HEK293 (cell line): ENCODE measurements around the gene GOLGA6C.

Source experiments
- CTCF ChIA-PET: fragments of 350-600 bp; formaldehyde crosslinking; extraction: SDS; loops from one replicate; lab custom pipeline; 2021; ENCODE audit warnings: antibody characterized with exemption; lab: Yijun Ruan, JAX
- POLR2A ChIA-PET: fragments of 300-600 bp; formaldehyde crosslinking; extraction: SDS; loops from one replicate; lab custom pipeline; 2020; ENCODE audit warnings: antibody characterized with exemption, inconsistent platforms; lab: Yijun Ruan, JAX
- H3K27ac ChIP-seq: fragments of 200-500 bp; sonication (Bioruptor generic); 2 replicates; pipeline ENCODE4 v1.5.1; 2014; ENCODE audit warnings: low read depth, low read length, control low read depth, inconsistent platforms; ENCODE audit errors: extremely low read depth
- H3K36me3 ChIP-seq, 2 experiments: fragments of 200-500 bp in 1 of 2; sonication (Bioruptor generic) in 1 of 2; 1 replicate in 1 of 2; 2 replicates in 1 of 2; pipeline ENCODE4 v1.5.1; 2014 to 2017; ENCODE audit warnings: inconsistent platforms in 2 of 2, low read length in 2 of 2; ENCODE audit not compliant: control insufficient read depth in 2 of 2, insufficient read depth in 1 of 2
- H3K4me1 ChIP-seq: fragments of 200-500 bp; sonication (Bioruptor generic); 2 replicates; pipeline ENCODE4 v1.5.1; 2014; ENCODE audit warnings: mild to moderate bottlenecking, low read length, inconsistent platforms; ENCODE audit not compliant: control insufficient read depth, insufficient read depth
- H3K4me3 ChIP-seq: 2 replicates; pipeline ENCODE4 v1.5.1; 2011; ENCODE audit warnings: low read depth, mild to moderate bottlenecking, control low read depth, low read length, moderate library complexity
- H3K9me3 ChIP-seq: fragments of 200-500 bp; sonication (Bioruptor generic); 2 replicates; pipeline ENCODE4 v1.5.1; 2014; ENCODE audit warnings: low read depth, low read length, inconsistent platforms; ENCODE audit not compliant: control insufficient read depth, insufficient read depth
- GFI1B ChIP-seq: fragments of 450-650 bp; formaldehyde crosslinking; IDR thresholded peaks from 2 replicates; pipeline ENCODE4 v1.5.1; 2016; ENCODE audit warnings: missing biosample characterization, missing genetic modification characterization
- GLIS1 ChIP-seq: fragments of 450-650 bp; formaldehyde crosslinking; IDR thresholded peaks from 2 replicates; pipeline ENCODE4 v1.5.1; 2016; ENCODE audit warnings: missing biosample characterization, missing genetic modification characterization
- GLIS2 ChIP-seq: fragments of 450-650 bp; formaldehyde crosslinking; IDR thresholded peaks from 2 replicates; pipeline ENCODE4 v1.5.1; 2016; ENCODE audit warnings: missing biosample characterization, missing genetic modification characterization
- OSR2 ChIP-seq: fragments of 450-650 bp; formaldehyde crosslinking; IDR thresholded peaks from 2 replicates; pipeline ENCODE4 v1.5.1; 2016; ENCODE audit warnings: missing biosample characterization, missing genetic modification characterization
- PRDM10 ChIP-seq: fragments of 450-650 bp; formaldehyde crosslinking; IDR thresholded peaks from 2 replicates; pipeline ENCODE4 v1.5.1; 2016; ENCODE audit warnings: missing biosample characterization, missing genetic modification characterization
- SCRT1 ChIP-seq: fragments of 450-650 bp; formaldehyde crosslinking; IDR thresholded peaks from 2 replicates; pipeline ENCODE4 v1.5.1; 2016; ENCODE audit warnings: missing biosample characterization, missing genetic modification characterization, borderline replicate concordance
- WT1 ChIP-seq: fragments of 450-650 bp; formaldehyde crosslinking; IDR thresholded peaks from 2 replicates; pipeline ENCODE4 v1.5.1; 2016; ENCODE audit warnings: missing biosample characterization, missing genetic modification characterization
- ZBTB17 ChIP-seq: fragments of 450-650 bp; formaldehyde crosslinking; IDR thresholded peaks from 2 replicates; pipeline ENCODE4 v1.5.1; 2016; ENCODE audit warnings: missing biosample characterization, missing genetic modification characterization
- ZFP69B ChIP-seq: fragments of 450-650 bp; formaldehyde crosslinking; IDR thresholded peaks from 2 replicates; pipeline ENCODE4 v1.5.1; 2016; ENCODE audit warnings: missing biosample characterization, missing genetic modification characterization
- ZIC2 ChIP-seq: fragments of 450-650 bp; formaldehyde crosslinking; IDR thresholded peaks from 2 replicates; pipeline ENCODE4 v1.5.1; 2016; ENCODE audit warnings: missing biosample characterization, missing genetic modification characterization
- ZNF138 ChIP-seq: fragments of 450-650 bp; formaldehyde crosslinking; IDR thresholded peaks from 2 replicates; pipeline ENCODE4 v1.5.1; 2016; ENCODE audit warnings: missing biosample characterization, missing genetic modification characterization, borderline replicate concordance
- ZNF16 ChIP-seq: fragments of 450-650 bp; formaldehyde crosslinking; IDR thresholded peaks from 2 replicates; pipeline ENCODE4 v1.5.1; 2016; ENCODE audit warnings: low read depth, missing biosample characterization, missing genetic modification characterization
- ZNF292 ChIP-seq: fragments of 450-650 bp; formaldehyde crosslinking; IDR thresholded peaks from 2 replicates; pipeline ENCODE4 v1.5.1; 2016; ENCODE audit warnings: low read depth, missing biosample characterization, missing genetic modification characterization, borderline replicate concordance
- ZNF341 ChIP-seq: fragments of 450-650 bp; formaldehyde crosslinking; IDR thresholded peaks from 2 replicates; pipeline ENCODE4; 2016; ENCODE audit warnings: low read depth, missing biosample characterization, missing genetic modification characterization
- ZNF354C ChIP-seq: fragments of 450-650 bp; formaldehyde crosslinking; IDR thresholded peaks from 2 replicates; pipeline ENCODE4 v1.5.1; 2016; ENCODE audit warnings: missing biosample characterization, missing genetic modification characterization, low read depth, borderline replicate concordance
- ZNF544 ChIP-seq: fragments of 450-650 bp; formaldehyde crosslinking; IDR thresholded peaks from 2 replicates; pipeline ENCODE4 v1.5.0; 2017; ENCODE audit warnings: missing biosample characterization, missing genetic modification characterization
- ZNF621 ChIP-seq: fragments of 450-650 bp; formaldehyde crosslinking; IDR thresholded peaks from 2 replicates; pipeline ENCODE4 v1.5.1; 2017; ENCODE audit warnings: missing biosample characterization, missing genetic modification characterization
- ZNF776 ChIP-seq: fragments of 450-650 bp; formaldehyde crosslinking; IDR thresholded peaks from 2 replicates; pipeline ENCODE4 v1.5.0; 2017; ENCODE audit warnings: missing biosample characterization, missing genetic modification characterization, borderline replicate concordance
- TF ChIP-seq, protein P1 (sequence below): fragments of 450-650 bp; formaldehyde crosslinking; IDR thresholded peaks from 2 replicates; pipeline ENCODE4 v1.5.1; 2016; ENCODE audit warnings: missing biosample characterization, missing genetic modification characterization
- TF ChIP-seq, protein P2 (sequence below): sonication (generic); formaldehyde crosslinking; IDR thresholded peaks from 2 replicates; pipeline ENCODE4 v1.8.1; 2022; ENCODE audit warnings: mild to moderate bottlenecking, moderate library complexity, missing genetic modification reagents

Gene GOLGA6C

GRCh38 chr15:75211436-75212199, 46.5 kb upstream of the GOLGA6C start:
- POLR2A ChIA-PET = interaction anchor here (1.8 kb wide), 1 partner anchor 10 kb away, joined by 7 read pairs; the partner anchor contains the start of gene C15orf39
- Histone ChIP-seq H3K27ac (no peak overlapping the region), H3K4me1 (no peaks in the 10 kb centered on the region), H3K9me3 (no peaks in the 10 kb centered on the region), H3K4me3 (no peak overlapping the region), H3K36me3 (peaks cover 10 to 68% of the 10 kb centered on the region in 2 experiments)
- CTCF ChIA-PET = interaction anchor here (0.6 to 3.9 kb wide), 2 partner anchors 182 to 604 kb away, joined by 3 to 27 read pairs; no protein-coding TSS in a partner anchor
- TF ChIP-seq PRDM10 (tag by site-specific recombination) (peak; percentile 96), OSR2 (tag by site-specific recombination) (peak; percentile 23; the same call in 1 of the 2 replicates), WT1 (tag by site-specific recombination) (0 out of 2 replicates have a peak, but pooled peaks have one; percentile 11), ZNF621 (no peak), ZIC2 (tag by site-specific recombination) (peak; percentile 67), ZBTB17 (tag by site-specific recombination) (peak; percentile 65), GFI1B (tag by site-specific recombination) (no peak), GLIS1 (tag by site-specific recombination) (peak; percentile 71), GLIS2 (peak; percentile 35; the same call in 1 of the 2 replicates)
- TF ChIP-seq, protein P1, sequence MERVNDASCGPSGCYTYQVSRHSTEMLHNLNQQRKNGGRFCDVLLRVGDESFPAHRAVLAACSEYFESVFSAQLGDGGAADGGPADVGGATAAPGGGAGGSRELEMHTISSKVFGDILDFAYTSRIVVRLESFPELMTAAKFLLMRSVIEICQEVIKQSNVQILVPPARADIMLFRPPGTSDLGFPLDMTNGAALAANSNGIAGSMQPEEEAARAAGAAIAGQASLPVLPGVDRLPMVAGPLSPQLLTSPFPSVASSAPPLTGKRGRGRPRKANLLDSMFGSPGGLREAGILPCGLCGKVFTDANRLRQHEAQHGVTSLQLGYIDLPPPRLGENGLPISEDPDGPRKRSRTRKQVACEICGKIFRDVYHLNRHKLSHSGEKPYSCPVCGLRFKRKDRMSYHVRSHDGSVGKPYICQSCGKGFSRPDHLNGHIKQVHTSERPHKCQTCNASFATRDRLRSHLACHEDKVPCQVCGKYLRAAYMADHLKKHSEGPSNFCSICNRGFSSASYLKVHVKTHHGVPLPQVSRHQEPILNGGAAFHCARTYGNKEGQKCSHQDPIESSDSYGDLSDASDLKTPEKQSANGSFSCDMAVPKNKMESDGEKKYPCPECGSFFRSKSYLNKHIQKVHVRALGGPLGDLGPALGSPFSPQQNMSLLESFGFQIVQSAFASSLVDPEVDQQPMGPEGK (tag by site-specific recombination) = peak; percentile 50

- Histone ChIP-seq H3K27ac (no peak overlapping the region), H3K36me3 (peaks cover 10 to 61% of the 10 kb centered on the region in 2 experiments), H3K4me3 (no peak overlapping the region), H3K9me3 (no peaks in the 10 kb centered on the region), H3K4me1 (no peaks in the 10 kb centered on the region)
- TF ChIP-seq ZNF341 (tag by site-specific recombination) (no peak), ZFP69B (peak; percentile 43; the same call in 1 of the 2 replicates)
- ChIA-PET POLR2A (interaction anchor here (1.8 to 1.9 kb wide), 2 partner anchors 11 kb away, joined by 6 to 7 read pairs; partner anchors contain the start of gene C15orf39), CTCF (interaction anchor here (0.9 kb wide), 1 partner anchor 183 kb away, joined by 3 read pairs; no protein-coding TSS in a partner anchor)
Measured at GRCh38 chr15:75212200-75212858, 45.8 kb upstream of the GOLGA6C start.

DNA sequence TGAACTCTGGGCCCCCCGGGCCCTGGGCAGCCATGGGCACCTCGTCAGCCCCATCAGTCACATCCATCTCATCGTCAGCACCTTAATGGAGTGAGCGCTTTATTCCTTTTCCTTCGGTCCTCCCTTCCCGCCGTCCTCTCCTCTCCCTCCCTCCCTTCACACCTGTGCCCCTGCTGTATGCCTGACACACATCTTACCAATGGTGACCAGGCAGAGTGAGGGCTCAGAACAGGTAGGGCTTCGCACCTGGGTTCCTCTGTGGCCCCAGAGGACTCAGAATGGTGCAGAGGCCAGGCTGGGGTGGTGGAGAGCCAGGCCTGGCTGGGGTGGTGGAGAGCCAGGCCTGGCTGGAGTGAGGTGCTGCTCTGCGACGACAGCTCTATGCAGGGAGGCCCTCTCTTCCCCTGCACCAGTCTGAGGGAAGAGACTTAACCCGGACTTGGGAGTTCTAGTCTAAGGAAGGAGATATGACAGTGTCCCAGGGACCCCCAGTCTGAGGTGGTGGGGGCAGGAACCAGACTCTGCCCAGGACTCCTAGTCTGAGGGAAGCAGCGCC, 44.8 kb upstream of the GOLGA6C start:
- H3K4me3 ChIP-seq = no peak overlapping the region
- no peaks in the 10 kb centered on the region for H3K9me3 ChIP-seq
- no peaks in the 10 kb centered on the region for H3K4me1 ChIP-seq
- ChIA-PET CTCF (interaction anchor here (0.9 kb wide), 1 partner anchor 184 kb away, joined by 3 read pairs; no protein-coding TSS in a partner anchor), POLR2A (interaction anchor here (1.2 to 1.9 kb wide), 2 partner anchors 12 to 154 kb away, joined by 3 to 6 read pairs; partner anchors contain the start of gene C15orf39)
- H3K36me3 ChIP-seq = peaks cover 7 to 51% of the 10 kb centered on the region in 2 experiments
- H3K27ac ChIP-seq = no peak overlapping the region
- TF ChIP-seq SCRT1 = no peak
- TF ChIP-seq ZNF354C (tag by site-specific recombination) = no peak
- TF ChIP-seq ZNF292 = no peak
- TF ChIP-seq ZNF544 (tag by site-specific recombination) = no peak
- TF ChIP-seq ZNF16 (tag by site-specific recombination) = no peak
- no peak for TF ChIP-seq ZNF138 (tag by site-specific recombination)
- TF ChIP-seq, protein P2, sequence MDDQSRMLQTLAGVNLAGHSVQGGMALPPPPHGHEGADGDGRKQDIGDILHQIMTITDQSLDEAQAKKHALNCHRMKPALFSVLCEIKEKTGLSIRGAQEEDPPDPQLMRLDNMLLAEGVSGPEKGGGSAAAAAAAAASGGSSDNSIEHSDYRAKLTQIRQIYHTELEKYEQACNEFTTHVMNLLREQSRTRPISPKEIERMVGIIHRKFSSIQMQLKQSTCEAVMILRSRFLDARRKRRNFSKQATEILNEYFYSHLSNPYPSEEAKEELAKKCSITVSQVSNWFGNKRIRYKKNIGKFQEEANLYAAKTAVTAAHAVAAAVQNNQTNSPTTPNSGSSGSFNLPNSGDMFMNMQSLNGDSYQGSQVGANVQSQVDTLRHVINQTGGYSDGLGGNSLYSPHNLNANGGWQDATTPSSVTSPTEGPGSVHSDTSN (CRISPR knock-in tag) = no peak
- TF ChIP-seq ZNF776 (tag by site-specific recombination) = no peak
